Muscle of back (tissue), 11 donors: Measurements from ENCODE around the gene TAAR1. TPM values are rescaled to one million over a fixed set of nuclear protein-coding genes. Genes with fewer than 3 reads are reported as not detected.
"Not testable (repeated sequence)": the region's sequence is repeated elsewhere in the genome, so short reads cannot be mapped to it uniquely, and the experiment has no call there.

Source experiments
- DNase-seq, 3 donors: peaks; one replicate each; pipeline versions ENCODE4 v3.0.0 to v3.0.0-alpha.2; 2013
- polyA plus RNA-seq, 10 donors: library from polyadenylated mRNA; unstranded; fragments of 120-200 nt; gene quantifications; one replicate each; pipeline ENCODE4 v1.2.1, GENCODE V29; 2013; ENCODE audit not compliant: insufficient read length in 10 of 10

Gene TAAR1
- polyA plus RNA-seq, 10 donors: not detected

GRCh38 chr6:132663661-132664060, 4.7 kb upstream of the TAAR1 start:
- no peak for DNase-seq

- no peak for DNase-seq
Observed at GRCh38 chr6:132661906-132662305, 2.9 kb upstream of the TAAR1 start.

GRCh38 chr6:132651062-132651461, 7.9 kb downstream of the TAAR1 start:
- DNase-seq: no peak

- DNase-seq: no peak
Observed at GRCh38 chr6:132650429-132650828, 8.6 kb downstream of the TAAR1 start.

- DNase-seq: no peak
Observed at GRCh38 chr6:132648828-132649227, 10.2 kb downstream of the TAAR1 start.

GRCh38 chr6:132648356-132648755, 10.6 kb downstream of the TAAR1 start:
- DNase-seq: no peak

- no peak for DNase-seq
Observed at GRCh38 chr6:132643547-132643946, 15.4 kb downstream of the TAAR1 start.

GRCh38 chr6:132637135-132637534, 21.8 kb downstream of the TAAR1 start:
- DNase-seq: not testable (repeated sequence)

- not testable (repeated sequence) for DNase-seq
Observed at GRCh38 chr6:132635906-132636305, 23.1 kb downstream of the TAAR1 start.

GRCh38 chr6:132635288-132635687, 23.7 kb downstream of the TAAR1 start:
- not testable (repeated sequence) for DNase-seq

GRCh38 chr6:132634796-132635195, 24.2 kb downstream of the TAAR1 start:
- DNase-seq: no peak

GRCh38 chr6:132633362-132633761, 25.6 kb downstream of the TAAR1 start:
- DNase-seq: no peak

- DNase-seq: no peak
Observed at GRCh38 chr6:132624175-132624574, 34.8 kb downstream of the TAAR1 start, which contains the start of gene TAAR2. TSS of gene TAAR2 (minus strand) at chr6:132624275. CDS start at chr6:132624275, 0 bp downstream.

- DNase-seq: peak in 2 of 3 donors; percentile 35 to 52
Observed at GRCh38 chr6:132623106-132623845, 35.7 kb downstream of the TAAR1 start.

- DNase-seq: no peak
Observed at GRCh38 chr6:132616677-132617076, 42.3 kb downstream of the TAAR1 start.

- no peak for DNase-seq
Observed at GRCh38 chr6:132614554-132614953, 44.4 kb downstream of the TAAR1 start.

- no peak for DNase-seq
Observed at GRCh38 chr6:132612449-132613108, 46.4 kb downstream of the TAAR1 start.

GRCh38 chr6:132611616-132612015, 47.4 kb downstream of the TAAR1 start:
- no peak for DNase-seq

GRCh38 chr6:132607544-132608233, 51.3 kb downstream of the TAAR1 start:
- DNase-seq: no peak

GRCh38 chr6:132604635-132605152, 54.3 kb downstream of the TAAR1 start:
- no peak for DNase-seq

GRCh38 chr6:132600900-132601299, 58.1 kb downstream of the TAAR1 start:
- DNase-seq: not testable (repeated sequence)

- DNase-seq: no peak
Observed at GRCh38 chr6:132598473-132598872, 60.5 kb downstream of the TAAR1 start.
